Type B pancreatic cell (in vitro differentiated cells): ENCODE data around the gene CSTF2T. TPM values are rescaled to one million over a fixed set of nuclear protein-coding genes. Genes with fewer than 3 reads are reported as not detected.

Source experiments
- DNase-seq: peaks from one replicate; pipeline ENCODE4 v3.0.0; 2021; ENCODE audit warnings: mixed read lengths; ENCODE audit not compliant: unreplicated experiment; ENCODE audit errors: extremely low spot score
- H3K27ac Mint-ChIP-seq: 2 replicates; pipeline ENCODE4 v1.8.0; 2021; ENCODE audit warnings: mild to moderate bottlenecking, mixed read lengths
- H3K27me3 Mint-ChIP-seq: 2 replicates; pipeline ENCODE4 v1.8.0; 2021; ENCODE audit warnings: mixed read lengths
- H3K36me3 Mint-ChIP-seq: 2 replicates; pipeline ENCODE4 v1.8.0; 2021; ENCODE audit warnings: mixed read lengths
- H3K4me1 Mint-ChIP-seq: one replicate; pipeline ENCODE4 v1.8.0; 2021; ENCODE audit warnings: mixed read lengths; ENCODE audit not compliant: unreplicated experiment
- H3K4me3 Mint-ChIP-seq: 2 replicates; pipeline ENCODE4 v1.8.0; 2021; ENCODE audit warnings: mild to moderate bottlenecking, mixed read lengths
- H3K9me3 Mint-ChIP-seq: 2 replicates; pipeline ENCODE4 v1.8.0; 2021; ENCODE audit warnings: mixed read lengths
- total RNA-seq: library from RNA; stranded (reverse); gene quantifications from 2 replicates; pipeline ENCODE4 v1.2.1, GENCODE V29; 2021; ENCODE audit warnings: low replicate concordance
- TF ChIP-seq, protein P1 (sequence below): fragments of 200-600 bp; sonication (generic); conservative IDR thresholded peaks from 2 replicates; pipeline ENCODE4 v1.5.0; 2021; ENCODE audit warnings: antibody characterized with exemption, mild to moderate bottlenecking

The CSTF2T gene
- total RNA-seq, 1 donor from 2014 or later = 31.6 TPM

GRCh38 chr10:51707392-51707791 is 8.0 kb upstream of the CSTF2T start:
- TF ChIP-seq, protein P1, sequence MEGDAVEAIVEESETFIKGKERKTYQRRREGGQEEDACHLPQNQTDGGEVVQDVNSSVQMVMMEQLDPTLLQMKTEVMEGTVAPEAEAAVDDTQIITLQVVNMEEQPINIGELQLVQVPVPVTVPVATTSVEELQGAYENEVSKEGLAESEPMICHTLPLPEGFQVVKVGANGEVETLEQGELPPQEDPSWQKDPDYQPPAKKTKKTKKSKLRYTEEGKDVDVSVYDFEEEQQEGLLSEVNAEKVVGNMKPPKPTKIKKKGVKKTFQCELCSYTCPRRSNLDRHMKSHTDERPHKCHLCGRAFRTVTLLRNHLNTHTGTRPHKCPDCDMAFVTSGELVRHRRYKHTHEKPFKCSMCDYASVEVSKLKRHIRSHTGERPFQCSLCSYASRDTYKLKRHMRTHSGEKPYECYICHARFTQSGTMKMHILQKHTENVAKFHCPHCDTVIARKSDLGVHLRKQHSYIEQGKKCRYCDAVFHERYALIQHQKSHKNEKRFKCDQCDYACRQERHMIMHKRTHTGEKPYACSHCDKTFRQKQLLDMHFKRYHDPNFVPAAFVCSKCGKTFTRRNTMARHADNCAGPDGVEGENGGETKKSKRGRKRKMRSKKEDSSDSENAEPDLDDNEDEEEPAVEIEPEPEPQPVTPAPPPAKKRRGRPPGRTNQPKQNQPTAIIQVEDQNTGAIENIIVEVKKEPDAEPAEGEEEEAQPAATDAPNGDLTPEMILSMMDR = no peak
- H3K27ac Mint-ChIP-seq = no peak overlapping the region
- peaks cover 5% of the 10 kb centered on the region for H3K4me1 Mint-ChIP-seq
- no peak for DNase-seq
- H3K27me3 Mint-ChIP-seq = no peaks in the 10 kb centered on the region
- H3K36me3 Mint-ChIP-seq = no peaks in the 10 kb centered on the region
- H3K9me3 Mint-ChIP-seq = no peaks in the 10 kb centered on the region
- no peak overlapping the region for H3K4me3 Mint-ChIP-seq

DNA sequence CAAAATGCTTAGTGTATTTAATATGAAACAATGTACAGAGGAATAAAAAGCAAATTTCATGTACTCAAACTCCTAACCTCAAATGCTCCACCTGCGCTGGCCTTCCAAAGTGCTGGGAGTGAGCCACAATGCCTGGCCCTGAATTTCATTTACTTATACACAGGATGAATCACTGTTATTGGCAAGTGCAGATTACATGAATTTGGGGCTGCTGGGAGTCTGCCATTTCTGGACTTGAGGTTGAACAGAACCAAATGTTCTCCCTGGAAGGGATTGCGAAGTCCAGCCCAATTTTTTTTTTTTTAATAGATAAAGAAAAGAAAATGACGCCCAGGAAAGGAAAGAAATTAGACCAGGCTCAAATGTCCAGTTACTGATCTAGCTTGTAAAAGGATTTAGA is 6.8 kb upstream of the CSTF2T start:
- TF ChIP-seq, protein P1 = no peak
- H3K27ac Mint-ChIP-seq = no peak overlapping the region
- no peaks in the 10 kb centered on the region for H3K9me3 Mint-ChIP-seq
- no peaks in the 10 kb centered on the region for H3K27me3 Mint-ChIP-seq
- no peaks in the 10 kb centered on the region for H3K4me1 Mint-ChIP-seq
- H3K4me3 Mint-ChIP-seq = no peak overlapping the region
- no peak for DNase-seq
- H3K36me3 Mint-ChIP-seq = no peaks in the 10 kb centered on the region

GRCh38 chr10:51705774-51706173 is 6.4 kb upstream of the CSTF2T start:
- H3K9me3 Mint-ChIP-seq = no peaks in the 10 kb centered on the region
- no peaks in the 10 kb centered on the region for H3K27me3 Mint-ChIP-seq
- H3K27ac Mint-ChIP-seq = no peak overlapping the region
- H3K4me1 Mint-ChIP-seq = no peaks in the 10 kb centered on the region
- H3K36me3 Mint-ChIP-seq = no peaks in the 10 kb centered on the region
- no peak overlapping the region for H3K4me3 Mint-ChIP-seq
- no peak for DNase-seq
- TF ChIP-seq, protein P1 = no peak

- Mint-ChIP-seq H3K36me3 (peaks cover 24% of the 10 kb centered on the region), H3K27me3 (no peaks in the 10 kb centered on the region), H3K4me3 (peak overlapping the region; percentile 98), H3K9me3 (no peaks in the 10 kb centered on the region), H3K4me1 (peaks cover 28% of the 10 kb centered on the region), H3K27ac (peak overlapping the region; percentile 100)
- no peak for DNase-seq
- TF ChIP-seq, protein P1 = no peak
These were observed 928 bp upstream of the CSTF2T start for GRCh38 chr10:51700228-51700817.

GRCh38 chr10:51699145-51699474 is 285 bp downstream of the CSTF2T start:
- Mint-ChIP-seq H3K27me3 (no peaks in the 10 kb centered on the region), H3K36me3 (peaks cover 24% of the 10 kb centered on the region), H3K4me3 (peak overlapping the region; percentile 98), H3K27ac (peak overlapping the region; percentile 100), H3K9me3 (no peaks in the 10 kb centered on the region), H3K4me1 (peaks cover 33% of the 10 kb centered on the region)
- TF ChIP-seq, protein P1 = no peak
- no peak for DNase-seq
